Smooth muscle cell (in vitro differentiated cells): Measurements from ENCODE around the gene MPO. TPM values are rescaled to one million over a fixed set of nuclear protein-coding genes. Genes with fewer than 3 reads are reported as not detected.

Source experiments
- DNase-seq: peaks from one replicate; lab custom pipeline; 2025; ENCODE audit not compliant: unreplicated experiment; lab: John Stamatoyannopoulos, UW
- H2AFZ ChIP-seq: fragments of 200-600 bp; sonication (generic); 2 replicates; pipeline ENCODE4 v1.6.0; 2016; ENCODE audit warnings: antibody characterized with exemption, low read depth, mild to moderate bottlenecking
- H3F3A ChIP-seq: fragments of 200-600 bp; sonication (generic); 2 replicates; pipeline ENCODE4 v1.6.0; 2017; ENCODE audit warnings: antibody characterized with exemption, low read depth
- H3K27ac ChIP-seq: fragments of 200-600 bp; sonication (generic); 2 replicates; pipeline ENCODE4 v1.5.1; 2016; ENCODE audit warnings: low read depth, mild to moderate bottlenecking
- H3K27me3 ChIP-seq: fragments of 200-600 bp; sonication (generic); 2 replicates; pipeline ENCODE4 v1.6.1; 2016; ENCODE audit warnings: low read depth, mild to moderate bottlenecking
- H3K36me3 ChIP-seq: fragments of 200-600 bp; sonication (generic); 2 replicates; pipeline ENCODE4 v1.5.1; 2016; ENCODE audit warnings: low read depth
- H3K4me1 ChIP-seq: fragments of 200-600 bp; sonication (generic); 2 replicates; pipeline ENCODE4 v1.5.1; 2016; ENCODE audit warnings: low read depth
- H3K4me2 ChIP-seq: fragments of 200-600 bp; sonication (generic); 2 replicates; pipeline ENCODE4 v1.6.0; 2016; ENCODE audit warnings: mild to moderate bottlenecking
- H3K4me3 ChIP-seq: fragments of 200-600 bp; sonication (generic); 2 replicates; pipeline ENCODE4 v1.5.1; 2016; ENCODE audit warnings: mild to moderate bottlenecking
- H3K79me2 ChIP-seq: fragments of 200-600 bp; sonication (generic); 2 replicates; pipeline ENCODE4 v1.6.0; 2016; ENCODE audit warnings: low read depth, mild to moderate bottlenecking
- H3K9ac ChIP-seq: fragments of 200-600 bp; sonication (generic); 2 replicates; pipeline ENCODE4 v1.6.0; 2016; ENCODE audit warnings: low read depth
- H3K9me3 ChIP-seq: fragments of 200-600 bp; sonication (generic); replicated peaks from 2 replicates; pipeline ENCODE4 v1.5.1; 2016; ENCODE audit warnings: low read depth
- H4K20me1 ChIP-seq: fragments of 200-600 bp; sonication (generic); 2 replicates; pipeline ENCODE4 v1.6.0; 2016; ENCODE audit warnings: low read depth
- WGBS: methylation state at CpG from one replicate; pipeline ENCODE4 v1.1.7; 2016; ENCODE audit warnings: low lambda C conversion rate; 5-methylcytosine and 5-hydroxymethylcytosine counted together
- polyA plus RNA-seq: library from polyadenylated mRNA; unstranded; fragments of >200 nt; fragmentation: Nextera tagmentation; extraction: Ambion mirVana; gene quantifications from 2 replicates; pipeline ENCODE4 v1.2.1, GENCODE V29; 2016
- total RNA-seq: library from RNA; depleted of rRNA; stranded (reverse); fragments of >200 nt; gene quantifications from 2 replicates; pipeline ENCODE4 v1.2.3, GENCODE V29; 2014
- TF ChIP-seq, protein P1 (sequence below): fragments of 200-600 bp; sonication (generic); IDR thresholded peaks from 2 replicates; pipeline ENCODE4 v1.5.1; 2017; ENCODE audit warnings: borderline replicate concordance, mild to moderate bottlenecking, antibody characterized with exemption; ENCODE audit not compliant: insufficient read depth, poor library complexity, severe bottlenecking

MPO gene
- total and polyA plus RNA-seq, 2 experiments from 2014 or later = 0.09 TPM; not detected in 1

GRCh38 chr17:58283674-58284612 lies 3.2 kb upstream of the MPO start:
- H3K4me3 ChIP-seq = no peak overlapping the region
- no peaks in the 10 kb centered on the region for H3K9me3 ChIP-seq
- no peak overlapping the region for H3K27ac ChIP-seq
- DNase-seq = no peak
- TF ChIP-seq, protein P1, sequence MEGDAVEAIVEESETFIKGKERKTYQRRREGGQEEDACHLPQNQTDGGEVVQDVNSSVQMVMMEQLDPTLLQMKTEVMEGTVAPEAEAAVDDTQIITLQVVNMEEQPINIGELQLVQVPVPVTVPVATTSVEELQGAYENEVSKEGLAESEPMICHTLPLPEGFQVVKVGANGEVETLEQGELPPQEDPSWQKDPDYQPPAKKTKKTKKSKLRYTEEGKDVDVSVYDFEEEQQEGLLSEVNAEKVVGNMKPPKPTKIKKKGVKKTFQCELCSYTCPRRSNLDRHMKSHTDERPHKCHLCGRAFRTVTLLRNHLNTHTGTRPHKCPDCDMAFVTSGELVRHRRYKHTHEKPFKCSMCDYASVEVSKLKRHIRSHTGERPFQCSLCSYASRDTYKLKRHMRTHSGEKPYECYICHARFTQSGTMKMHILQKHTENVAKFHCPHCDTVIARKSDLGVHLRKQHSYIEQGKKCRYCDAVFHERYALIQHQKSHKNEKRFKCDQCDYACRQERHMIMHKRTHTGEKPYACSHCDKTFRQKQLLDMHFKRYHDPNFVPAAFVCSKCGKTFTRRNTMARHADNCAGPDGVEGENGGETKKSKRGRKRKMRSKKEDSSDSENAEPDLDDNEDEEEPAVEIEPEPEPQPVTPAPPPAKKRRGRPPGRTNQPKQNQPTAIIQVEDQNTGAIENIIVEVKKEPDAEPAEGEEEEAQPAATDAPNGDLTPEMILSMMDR = no peak
- no peaks in the 10 kb centered on the region for H3K27me3 ChIP-seq
- H3K79me2 ChIP-seq = no peaks in the 10 kb centered on the region
- no peaks in the 10 kb centered on the region for H4K20me1 ChIP-seq
- no peak overlapping the region for H3K4me2 ChIP-seq
- H2AFZ ChIP-seq = no peak overlapping the region
- peaks cover 3% of the 10 kb centered on the region for H3K4me1 ChIP-seq
- no peaks in the 10 kb centered on the region for H3K36me3 ChIP-seq
- no peak overlapping the region for H3K9ac ChIP-seq
- H3F3A ChIP-seq = no peaks in the 10 kb centered on the region
- 76% methylated on average over 12 of the region's 12 CpGs for WGBS

- no peaks in the 10 kb centered on the region for H3K9me3 ChIP-seq
- no peak overlapping the region for H3K4me3 ChIP-seq
- DNase-seq = no peak
- no peaks in the 10 kb centered on the region for H3F3A ChIP-seq
- no peaks in the 10 kb centered on the region for H3K27me3 ChIP-seq
- H3K36me3 ChIP-seq = no peaks in the 10 kb centered on the region
- H3K4me1 ChIP-seq = peaks cover 3% of the 10 kb centered on the region
- H3K79me2 ChIP-seq = no peaks in the 10 kb centered on the region
- H3K27ac ChIP-seq = no peak overlapping the region
- H3K4me2 ChIP-seq = no peak overlapping the region
- H4K20me1 ChIP-seq = no peaks in the 10 kb centered on the region
- 93% methylated on average over 6 of the region's 6 CpGs for WGBS
- no peak overlapping the region for H2AFZ ChIP-seq
- TF ChIP-seq, protein P1 = no peak
- H3K9ac ChIP-seq = no peak overlapping the region
Measured at GRCh38 chr17:58282442-58282841, 1.7 kb upstream of the MPO start.

- no peak overlapping the region for H3K9ac ChIP-seq
- H3K4me3 ChIP-seq = no peak overlapping the region
- H3K36me3 ChIP-seq = no peaks in the 10 kb centered on the region
- no peaks in the 10 kb centered on the region for H3F3A ChIP-seq
- no peaks in the 10 kb centered on the region for H3K9me3 ChIP-seq
- no peak overlapping the region for H3K4me2 ChIP-seq
- H3K79me2 ChIP-seq = no peaks in the 10 kb centered on the region
- H3K27ac ChIP-seq = no peak overlapping the region
- H4K20me1 ChIP-seq = no peaks in the 10 kb centered on the region
- no peak for DNase-seq
- TF ChIP-seq, protein P1 = no peak
- no peaks in the 10 kb centered on the region for H3K27me3 ChIP-seq
- no peak overlapping the region for H2AFZ ChIP-seq
- peaks cover 3% of the 10 kb centered on the region for H3K4me1 ChIP-seq
- 84% methylated on average over 2 of the region's 2 CpGs for WGBS
Measured at GRCh38 chr17:58281511-58282011, 826 bp upstream of the MPO start.
